GM23338 (cell line): Measurements from ENCODE around the gene GSC2. TPM values are rescaled to one million over a fixed set of nuclear protein-coding genes. Genes with fewer than 3 reads are reported as not detected.

Source experiments
- ATAC-seq: fragments of 200-7000 bp; cut with Tn5 transposase; 3 replicates; pipeline ENCODE4 v1.9.1; 2020
- DNase-seq: peaks from one replicate; pipeline ENCODE4 v3.0.0-alpha.2; 2015; ENCODE audit warnings: low spot score
- H2AFZ ChIP-seq: fragments of 200-600 bp; sonication (generic); 2 replicates; pipeline ENCODE4 v1.8.0; 2016; ENCODE audit warnings: antibody characterized with exemption, mild to moderate bottlenecking, moderate library complexity
- H3F3A ChIP-seq: fragments of 200-600 bp; sonication (generic); replicated peaks from 2 replicates; pipeline ENCODE4 v1.8.0; 2017; ENCODE audit warnings: antibody characterized with exemption, mixed run types, low read depth
- H3K27ac ChIP-seq: fragments of 200-600 bp; sonication (generic); 2 replicates; pipeline ENCODE4 v1.6.1; 2016; ENCODE audit warnings: low read depth
- H3K27me3 ChIP-seq: fragments of 200-600 bp; sonication (generic); 2 replicates; pipeline ENCODE4 v1.8.0; 2016; ENCODE audit warnings: mild to moderate bottlenecking, mixed run types, moderate library complexity; ENCODE audit not compliant: insufficient read depth
- H3K36me3 ChIP-seq: fragments of 200-600 bp; sonication (generic); 2 replicates; pipeline ENCODE4 v1.8.0; 2016; ENCODE audit warnings: mild to moderate bottlenecking; ENCODE audit not compliant: insufficient read depth
- H3K4me1 ChIP-seq: fragments of 200-600 bp; sonication (generic); 2 replicates; pipeline ENCODE4 v1.8.0; 2016; ENCODE audit warnings: mild to moderate bottlenecking, moderate library complexity; ENCODE audit not compliant: insufficient read depth
- H3K4me2 ChIP-seq: fragments of 200-600 bp; sonication (generic); 2 replicates; pipeline ENCODE4 v1.7.1; 2017; ENCODE audit warnings: mixed run types
- H3K4me3 ChIP-seq: fragments of 200-600 bp; sonication (generic); 2 replicates; pipeline ENCODE4 v1.6.1; 2016; ENCODE audit warnings: mixed run types
- H3K79me2 ChIP-seq: fragments of 200-600 bp; sonication (generic); replicated peaks from 2 replicates; pipeline ENCODE4 v1.8.0; 2017; ENCODE audit warnings: mild to moderate bottlenecking; ENCODE audit not compliant: insufficient read depth
- H3K9me2 ChIP-seq: fragments of 200-600 bp; sonication (generic); 2 replicates; pipeline ENCODE4 v1.8.0; 2017; ENCODE audit not compliant: insufficient read depth
- H4K20me1 ChIP-seq: fragments of 200-600 bp; sonication (generic); replicated peaks from 2 replicates; pipeline ENCODE4 v1.8.0; 2017; ENCODE audit warnings: mild to moderate bottlenecking; ENCODE audit not compliant: insufficient read depth
- H3K27ac Mint-ChIP-seq: 2 replicates; pipeline ENCODE4 v1.8.0; 2020; ENCODE audit warnings: inconsistent platforms, mild to moderate bottlenecking, moderate library complexity, mixed read lengths
- H3K27me3 Mint-ChIP-seq: 3 replicates; pipeline ENCODE4 v1.8.0; 2022; ENCODE audit warnings: low read depth, mild to moderate bottlenecking, moderate library complexity, mixed read lengths, inconsistent platforms; ENCODE audit not compliant: insufficient read depth, poor library complexity
- H3K36me3 Mint-ChIP-seq: 3 replicates; pipeline ENCODE4 v1.8.0; 2021; ENCODE audit warnings: low read depth, mild to moderate bottlenecking, inconsistent platforms, moderate library complexity, mixed read lengths
- H3K4me1 Mint-ChIP-seq: 3 replicates; pipeline ENCODE4 v1.8.0; 2020; ENCODE audit warnings: mild to moderate bottlenecking, inconsistent platforms, mixed read lengths
- H3K4me3 Mint-ChIP-seq: 3 replicates; pipeline ENCODE4 v1.8.0; 2021; ENCODE audit warnings: moderate library complexity, mild to moderate bottlenecking, inconsistent platforms, mixed read lengths
- H3K9me3 Mint-ChIP-seq: 3 replicates; pipeline ENCODE4 v1.8.0; 2020; ENCODE audit warnings: moderate library complexity, mild to moderate bottlenecking, inconsistent platforms, mixed read lengths
- CREB1 ChIP-seq: fragments of 250-450 bp; sonication (Bioruptor Pico); IDR thresholded peaks from 2 replicates; pipeline ENCODE4 v1.5.0; 2020; ENCODE audit warnings: low read depth, mild to moderate bottlenecking, moderate library complexity
- ETS1 ChIP-seq: IDR thresholded peaks from 2 replicates; pipeline ENCODE4 v1.6.1; 2016; ENCODE audit warnings: antibody characterized with exemption
- JUNB ChIP-seq: IDR thresholded peaks from one replicate; pipeline ENCODE4 v1.6.1; 2016; ENCODE audit warnings: antibody characterized with exemption; ENCODE audit not compliant: unreplicated experiment
- POLR2AphosphoS5 ChIP-seq: IDR thresholded peaks from 2 replicates; pipeline ENCODE4 v1.6.1; 2016; ENCODE audit warnings: antibody characterized with exemption, low read depth
- ZNF462 ChIP-seq: fragments of 250-450 bp; sonication (Bioruptor Pico); IDR thresholded peaks from 2 replicates; pipeline ENCODE4 v1.5.0; 2020; ENCODE audit warnings: mild to moderate bottlenecking, moderate library complexity
- polyA plus RNA-seq: library from polyadenylated mRNA; unstranded; fragments of >200 nt; fragmentation: Nextera tagmentation; extraction: Ambion mirVana; gene quantifications from 2 replicates; pipeline ENCODE4 v1.2.1, GENCODE V29; 2016
- total RNA-seq: library from RNA; depleted of rRNA; stranded (reverse); fragments of >200 nt; shearing (Covaris generic); gene quantifications from 2 replicates; pipeline ENCODE4 v1.2.3, GENCODE V29; 2014
- TF ChIP-seq, protein P1 (sequence below), 2 experiments: fragments of 200-600 bp in 1 of 2; sonication (generic) in 1 of 2; conservative IDR thresholded peaks; 2 replicates each; pipeline versions ENCODE4 v1.5.1 to v1.6.1; 2016 to 2017; ENCODE audit warnings: antibody characterized with exemption in 2 of 2, low read depth in 2 of 2, mild to moderate bottlenecking in 2 of 2, moderate library complexity in 1 of 2

The GSC2 gene
- total and polyA plus RNA-seq, 2 experiments from 2014 or later, result not detected

- TF ChIP-seq ZNF462 (CRISPR knock-in tag), result no peak
- TF ChIP-seq, protein P1, sequence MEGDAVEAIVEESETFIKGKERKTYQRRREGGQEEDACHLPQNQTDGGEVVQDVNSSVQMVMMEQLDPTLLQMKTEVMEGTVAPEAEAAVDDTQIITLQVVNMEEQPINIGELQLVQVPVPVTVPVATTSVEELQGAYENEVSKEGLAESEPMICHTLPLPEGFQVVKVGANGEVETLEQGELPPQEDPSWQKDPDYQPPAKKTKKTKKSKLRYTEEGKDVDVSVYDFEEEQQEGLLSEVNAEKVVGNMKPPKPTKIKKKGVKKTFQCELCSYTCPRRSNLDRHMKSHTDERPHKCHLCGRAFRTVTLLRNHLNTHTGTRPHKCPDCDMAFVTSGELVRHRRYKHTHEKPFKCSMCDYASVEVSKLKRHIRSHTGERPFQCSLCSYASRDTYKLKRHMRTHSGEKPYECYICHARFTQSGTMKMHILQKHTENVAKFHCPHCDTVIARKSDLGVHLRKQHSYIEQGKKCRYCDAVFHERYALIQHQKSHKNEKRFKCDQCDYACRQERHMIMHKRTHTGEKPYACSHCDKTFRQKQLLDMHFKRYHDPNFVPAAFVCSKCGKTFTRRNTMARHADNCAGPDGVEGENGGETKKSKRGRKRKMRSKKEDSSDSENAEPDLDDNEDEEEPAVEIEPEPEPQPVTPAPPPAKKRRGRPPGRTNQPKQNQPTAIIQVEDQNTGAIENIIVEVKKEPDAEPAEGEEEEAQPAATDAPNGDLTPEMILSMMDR (conservative IDR thresholded peaks at IDR 0.05; ENCODE audit: low read depth in 2 of 2), result no peak
- TF ChIP-seq CREB1, result no peak
- TF ChIP-seq ETS1, result no peak
Observed at GRCh38 chr22:19139974-19140373, 10.1 kb downstream of the GSC2 start (continued).

GRCh38 chr22:19139001-19139356 is 11.1 kb downstream of the GSC2 start:
- no peak overlapping the region for H3K4me2 ChIP-seq
- Mint-ChIP-seq H3K36me3 (peaks cover 55% of the 10 kb centered on the region), H3K4me3 (no peak overlapping the region), H3K9me3 (no peaks in the 10 kb centered on the region), H3K4me1 (peaks cover 2% of the 10 kb centered on the region), H3K27ac (no peak overlapping the region), H3K27me3 (peaks cover 11% of the 10 kb centered on the region)
- no peak overlapping the region for H2AFZ ChIP-seq
- H3K9me2 ChIP-seq, result no peaks in the 10 kb centered on the region
- DNase-seq (no peak), ATAC-seq (no peak)
- peaks cover 4% of the 10 kb centered on the region; the same call in 1 of the 2 replicates for H3K4me1 ChIP-seq
- no peaks in the 10 kb centered on the region for H4K20me1 ChIP-seq
- H3K27me3 ChIP-seq, result no peaks in the 10 kb centered on the region
- no peaks in the 10 kb centered on the region for H3F3A ChIP-seq
- H3K79me2 ChIP-seq, result peaks cover 9% of the 10 kb centered on the region
- H3K4me3 ChIP-seq, result no peak overlapping the region
- peaks cover 6% of the 10 kb centered on the region for H3K36me3 ChIP-seq
- H3K27ac ChIP-seq, result no peak overlapping the region
- TF ChIP-seq ZNF462 (CRISPR knock-in tag), result no peak
- TF ChIP-seq JUNB, result no peak
- no peak for TF ChIP-seq POLR2AphosphoS5
